Osteocyte (in vitro differentiated cells): ENCODE data around the gene CRHR2. TPM values are rescaled to one million over a fixed set of nuclear protein-coding genes. Genes with fewer than 3 reads are reported as not detected.

Experiments
- DNase-seq: peaks from one replicate; pipeline ENCODE4 v3.0.0; 2021; ENCODE audit warnings: mixed read lengths; ENCODE audit not compliant: unreplicated experiment; ENCODE audit errors: extremely low spot score
- H3K27ac Mint-ChIP-seq: one replicate; pipeline ENCODE4 v1.8.0; 2021; ENCODE audit warnings: mild to moderate bottlenecking, mixed read lengths; ENCODE audit not compliant: unreplicated experiment
- H3K27me3 Mint-ChIP-seq: one replicate; pipeline ENCODE4 v1.8.0; 2021; ENCODE audit warnings: mixed read lengths; ENCODE audit not compliant: unreplicated experiment
- H3K36me3 Mint-ChIP-seq: one replicate; pipeline ENCODE4 v1.8.0; 2021; ENCODE audit warnings: mixed read lengths; ENCODE audit not compliant: unreplicated experiment
- H3K4me1 Mint-ChIP-seq: one replicate; pipeline ENCODE4 v1.8.0; 2021; ENCODE audit warnings: mixed read lengths; ENCODE audit not compliant: unreplicated experiment
- H3K4me3 Mint-ChIP-seq: one replicate; pipeline ENCODE4 v1.8.0; 2021; ENCODE audit warnings: mild to moderate bottlenecking, moderate library complexity, mixed read lengths; ENCODE audit not compliant: unreplicated experiment
- H3K9me3 Mint-ChIP-seq: one replicate; pipeline ENCODE4 v1.8.0; 2021; ENCODE audit warnings: mixed read lengths; ENCODE audit not compliant: unreplicated experiment
- total RNA-seq: library from RNA; stranded (reverse); gene quantifications from 2 replicates; pipeline ENCODE4 v1.2.1, GENCODE V29; 2021
- TF ChIP-seq, protein P1 (sequence below): fragments of 200-600 bp; sonication (generic); IDR thresholded peaks from 2 replicates; pipeline ENCODE4 v1.5.0; 2021; ENCODE audit warnings: antibody characterized with exemption, mild to moderate bottlenecking, moderate library complexity

Gene CRHR2
- total RNA-seq, 1 donor from 2014 or later = not detected

DNA sequence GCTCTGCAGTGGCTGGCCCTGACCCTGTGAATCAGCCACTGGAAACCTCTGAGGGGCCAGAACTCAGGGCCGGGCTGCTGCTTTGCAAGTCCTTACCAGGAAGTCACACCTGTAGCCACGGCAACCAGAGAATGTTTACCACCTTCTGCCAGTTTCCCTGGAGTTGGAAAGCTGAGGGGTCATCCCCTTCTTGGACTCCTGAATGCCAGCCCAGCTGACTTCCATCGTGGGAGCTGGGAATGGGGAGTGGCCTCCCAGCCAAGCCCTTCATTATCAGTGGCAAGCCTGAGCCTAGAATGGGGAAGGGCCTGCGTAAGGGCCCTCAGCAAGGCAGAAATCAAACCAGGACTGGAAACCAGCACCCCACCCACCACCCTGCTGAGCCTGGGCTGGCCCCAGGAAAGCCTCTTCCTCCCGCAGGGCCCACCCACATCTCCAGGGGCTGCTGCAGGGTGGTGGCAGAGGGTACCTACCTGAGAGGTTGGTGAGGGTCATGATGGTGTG lies 6.5 kb upstream of the CRHR2 start:
- Mint-ChIP-seq H3K27ac (no peak overlapping the region), H3K4me1 (no peaks in the 10 kb centered on the region), H3K4me3 (no peak overlapping the region), H3K36me3 (no peaks in the 10 kb centered on the region), H3K9me3 (no peaks in the 10 kb centered on the region), H3K27me3 (peaks cover 68% of the 10 kb centered on the region)
- DNase-seq = no peak
- TF ChIP-seq, protein P1, sequence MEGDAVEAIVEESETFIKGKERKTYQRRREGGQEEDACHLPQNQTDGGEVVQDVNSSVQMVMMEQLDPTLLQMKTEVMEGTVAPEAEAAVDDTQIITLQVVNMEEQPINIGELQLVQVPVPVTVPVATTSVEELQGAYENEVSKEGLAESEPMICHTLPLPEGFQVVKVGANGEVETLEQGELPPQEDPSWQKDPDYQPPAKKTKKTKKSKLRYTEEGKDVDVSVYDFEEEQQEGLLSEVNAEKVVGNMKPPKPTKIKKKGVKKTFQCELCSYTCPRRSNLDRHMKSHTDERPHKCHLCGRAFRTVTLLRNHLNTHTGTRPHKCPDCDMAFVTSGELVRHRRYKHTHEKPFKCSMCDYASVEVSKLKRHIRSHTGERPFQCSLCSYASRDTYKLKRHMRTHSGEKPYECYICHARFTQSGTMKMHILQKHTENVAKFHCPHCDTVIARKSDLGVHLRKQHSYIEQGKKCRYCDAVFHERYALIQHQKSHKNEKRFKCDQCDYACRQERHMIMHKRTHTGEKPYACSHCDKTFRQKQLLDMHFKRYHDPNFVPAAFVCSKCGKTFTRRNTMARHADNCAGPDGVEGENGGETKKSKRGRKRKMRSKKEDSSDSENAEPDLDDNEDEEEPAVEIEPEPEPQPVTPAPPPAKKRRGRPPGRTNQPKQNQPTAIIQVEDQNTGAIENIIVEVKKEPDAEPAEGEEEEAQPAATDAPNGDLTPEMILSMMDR = no peak

DNA sequence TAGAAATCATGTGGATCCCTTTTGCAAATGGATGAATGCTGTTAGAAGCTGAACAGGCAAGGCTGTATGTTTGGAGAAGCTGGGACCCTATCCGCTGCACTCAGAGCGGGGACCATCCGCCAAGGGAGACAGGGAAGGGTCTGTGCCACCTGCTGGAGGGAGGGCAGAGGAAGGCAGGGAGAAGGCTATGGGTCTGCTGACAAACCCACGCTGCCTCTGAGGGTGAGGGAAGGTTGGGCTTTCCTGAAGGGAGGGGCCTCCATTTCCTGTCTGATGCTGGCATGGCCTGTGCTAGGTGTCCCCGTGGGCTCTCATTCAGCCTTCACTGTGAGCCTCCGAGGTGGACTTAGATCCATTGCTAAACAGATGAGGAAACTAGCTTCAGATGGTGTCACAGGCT lies 5.3 kb upstream of the CRHR2 start:
- Mint-ChIP-seq H3K27me3 (peaks cover 68% of the 10 kb centered on the region), H3K4me3 (no peak overlapping the region), H3K9me3 (no peaks in the 10 kb centered on the region), H3K36me3 (no peaks in the 10 kb centered on the region), H3K27ac (no peak overlapping the region), H3K4me1 (peaks cover 2% of the 10 kb centered on the region)
- DNase-seq = no peak
- TF ChIP-seq, protein P1 = no peak

DNA sequence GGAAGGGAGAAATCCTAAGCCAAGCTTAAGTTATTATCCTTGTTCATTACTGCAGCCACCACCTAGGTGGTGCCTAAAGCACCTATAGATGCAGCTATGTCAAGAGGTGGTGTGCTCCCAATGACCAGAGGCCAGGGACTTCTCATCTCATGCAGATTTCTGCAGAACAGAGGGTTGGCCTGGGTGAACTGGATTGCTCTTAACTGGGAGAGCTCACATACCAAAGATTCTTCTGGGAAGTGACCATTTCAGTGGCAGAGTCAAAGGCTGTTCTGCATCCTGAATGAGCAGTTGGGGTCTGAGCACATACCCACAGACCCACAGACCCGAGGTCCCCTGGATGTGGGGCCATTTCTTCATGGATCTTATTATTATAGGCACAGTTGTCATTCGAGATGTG lies 2.1 kb upstream of the CRHR2 start:
- Mint-ChIP-seq H3K27ac (no peak overlapping the region), H3K36me3 (no peaks in the 10 kb centered on the region), H3K9me3 (no peaks in the 10 kb centered on the region), H3K27me3 (peaks cover 70% of the 10 kb centered on the region), H3K4me3 (no peak overlapping the region), H3K4me1 (peaks cover 10% of the 10 kb centered on the region)
- no peak for DNase-seq
- TF ChIP-seq, protein P1 = no peak

DNA sequence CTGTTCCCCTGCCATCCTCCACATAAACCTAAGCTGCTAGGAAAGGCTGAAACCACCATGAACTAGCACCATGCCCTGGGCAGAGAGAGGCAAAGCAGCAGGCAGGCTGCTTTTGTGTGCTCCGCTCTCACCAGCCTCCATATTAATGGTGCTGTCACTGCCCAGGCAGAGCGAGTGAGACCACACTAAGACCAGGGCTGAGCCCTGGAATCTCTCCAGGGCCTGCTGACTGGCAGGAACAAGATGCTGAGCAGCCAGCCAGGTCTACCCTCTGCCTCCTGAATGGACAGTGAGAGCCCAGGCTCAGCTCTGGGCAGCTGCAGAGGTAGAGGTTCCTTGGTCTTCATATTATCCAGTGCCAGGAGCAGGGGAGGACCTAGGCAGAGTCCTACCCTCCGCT lies 1.6 kb upstream of the CRHR2 start:
- Mint-ChIP-seq H3K4me1 (peaks cover 10% of the 10 kb centered on the region), H3K27ac (no peak overlapping the region), H3K4me3 (no peak overlapping the region), H3K27me3 (peaks cover 76% of the 10 kb centered on the region), H3K9me3 (no peaks in the 10 kb centered on the region), H3K36me3 (no peaks in the 10 kb centered on the region)
- DNase-seq = no peak
- TF ChIP-seq, protein P1 = no peak

DNA sequence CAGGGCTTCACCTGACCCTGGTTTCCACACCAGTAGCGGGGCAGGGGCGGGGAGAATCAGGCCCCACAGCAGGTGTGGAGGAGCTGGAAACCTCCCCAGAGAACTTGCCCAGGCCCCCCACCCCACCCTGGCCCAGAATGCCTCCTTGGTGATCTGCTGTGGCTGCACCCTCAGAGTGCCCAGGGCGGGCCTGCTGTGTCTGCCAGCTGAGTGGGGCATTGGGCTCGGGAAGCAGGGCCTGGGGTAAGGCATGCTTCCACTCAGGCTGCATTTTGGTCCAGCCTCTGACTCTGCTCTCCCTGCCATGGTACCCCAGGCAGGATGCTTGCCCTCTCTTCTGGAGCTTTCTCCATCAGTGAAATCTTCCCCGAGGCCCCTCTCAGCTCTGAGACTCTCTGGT lies 1.1 kb upstream of the CRHR2 start:
- no peaks in the 10 kb centered on the region for H3K9me3 Mint-ChIP-seq
- H3K27ac Mint-ChIP-seq = no peak overlapping the region
- no peak for DNase-seq
- H3K36me3 Mint-ChIP-seq = no peaks in the 10 kb centered on the region
- TF ChIP-seq, protein P1 = no peak
- H3K4me1 Mint-ChIP-seq = peaks cover 10% of the 10 kb centered on the region
- H3K27me3 Mint-ChIP-seq = peaks cover 81% of the 10 kb centered on the region
- H3K4me3 Mint-ChIP-seq = no peak overlapping the region
